Mucosa of rectum (tissue), 2 donors: ENCODE results near the gene SSPN.

ENCODE experiments used
- H3K27ac ChIP-seq, 2 donors: one replicate each; pipeline ENCODE4 v1.7.0; 2013; ENCODE audit warnings: inconsistent platforms in 2 of 2, low read depth in 2 of 2, low read length in 2 of 2
- H3K27me3 ChIP-seq, 2 donors: one replicate each; pipeline ENCODE4 v1.7.0; 2013; ENCODE audit warnings: low read length in 2 of 2; ENCODE audit not compliant: control insufficient read depth in 2 of 2, insufficient read depth in 2 of 2
- H3K36me3 ChIP-seq, 2 donors: one replicate each; pipeline ENCODE4 v1.7.0; 2013; ENCODE audit warnings: low read length in 2 of 2; ENCODE audit not compliant: control insufficient read depth in 2 of 2, insufficient read depth in 2 of 2
- H3K4me1 ChIP-seq, 2 donors: one replicate each; pipeline ENCODE4 v1.7.0; 2013; ENCODE audit warnings: low read length in 2 of 2, mild to moderate bottlenecking in 1 of 2; ENCODE audit not compliant: control insufficient read depth in 2 of 2, insufficient read depth in 2 of 2
- H3K4me3 ChIP-seq, 2 donors: one replicate each; pipeline ENCODE4 v1.7.0; 2013; ENCODE audit warnings: low read length in 2 of 2
- H3K9ac ChIP-seq, 2 donors: one replicate each; pipeline ENCODE4 v1.7.0; 2013; ENCODE audit warnings: low read length in 2 of 2, low read depth in 1 of 2, mild to moderate bottlenecking in 1 of 2
- H3K9me3 ChIP-seq, 2 donors: one replicate each; pipeline ENCODE4 v1.7.0; 2013; ENCODE audit warnings: low read length in 2 of 2; ENCODE audit not compliant: control insufficient read depth in 2 of 2
- donor health status: healthy.
- donor health status: Normal muscosa, but diverticular disease.

The SSPN gene

GRCh38 chr12:26203167-26203780 lies 7.9 kb downstream of the SSPN start:
- Histone ChIP-seq H3K36me3 (no peaks in the 10 kb centered on the region), H3K27me3 (no peaks in the 10 kb centered on the region), H3K9me3 (no peaks in the 10 kb centered on the region), H3K27ac (no peak overlapping the region), H3K9ac (no peak overlapping the region), H3K4me3 (no peak overlapping the region), H3K4me1 (no peaks in the 10 kb centered on the region)

- Histone ChIP-seq H3K27ac (no peak overlapping the region), H3K9ac (no peak overlapping the region), H3K4me1 (no peaks in the 10 kb centered on the region), H3K9me3 (no peaks in the 10 kb centered on the region), H3K36me3 (no peaks in the 10 kb centered on the region), H3K27me3 (no peaks in the 10 kb centered on the region), H3K4me3 (no peak overlapping the region)
Observed at GRCh38 chr12:26204612-26205289, 9.4 kb downstream of the SSPN start.

GRCh38 chr12:26205298-26205697 lies 9.9 kb downstream of the SSPN start:
- Histone ChIP-seq H3K4me1 (no peaks in the 10 kb centered on the region), H3K4me3 (no peak overlapping the region), H3K9me3 (no peaks in the 10 kb centered on the region), H3K27ac (no peak overlapping the region), H3K27me3 (no peaks in the 10 kb centered on the region), H3K9ac (no peak overlapping the region), H3K36me3 (no peaks in the 10 kb centered on the region)

GRCh38 chr12:26205941-26206340 lies 10.6 kb downstream of the SSPN start:
- H3K9me3 ChIP-seq = no peaks in the 10 kb centered on the region
- no peaks in the 10 kb centered on the region for H3K4me1 ChIP-seq
- H3K27me3 ChIP-seq = no peaks in the 10 kb centered on the region
- H3K36me3 ChIP-seq = no peaks in the 10 kb centered on the region
- H3K9ac ChIP-seq = no peak overlapping the region
- H3K4me3 ChIP-seq = no peak overlapping the region
- no peak overlapping the region for H3K27ac ChIP-seq

GRCh38 chr12:26211331-26211730 lies 16.0 kb downstream of the SSPN start:
- Histone ChIP-seq H3K36me3 (no peaks in the 10 kb centered on the region), H3K4me3 (no peak overlapping the region), H3K27me3 (no peaks in the 10 kb centered on the region), H3K9me3 (no peaks in the 10 kb centered on the region), H3K4me1 (no peaks in the 10 kb centered on the region), H3K27ac (no peak overlapping the region), H3K9ac (no peak overlapping the region)

- Histone ChIP-seq H3K9ac (no peak overlapping the region), H3K4me3 (no peak overlapping the region), H3K4me1 (no peaks in the 10 kb centered on the region), H3K36me3 (no peaks in the 10 kb centered on the region), H3K9me3 (no peaks in the 10 kb centered on the region), H3K27me3 (no peaks in the 10 kb centered on the region), H3K27ac (no peak overlapping the region)
Observed at GRCh38 chr12:26212396-26212795, 17.0 kb downstream of the SSPN start.

GRCh38 chr12:26212988-26213387 lies 17.6 kb downstream of the SSPN start:
- H3K27ac ChIP-seq = no peak overlapping the region

GRCh38 chr12:26214121-26214520 lies 18.7 kb downstream of the SSPN start:
- H3K27ac ChIP-seq = no peak overlapping the region
- no peaks in the 10 kb centered on the region for H3K4me1 ChIP-seq
- H3K4me3 ChIP-seq = no peak overlapping the region
- H3K9ac ChIP-seq = no peak overlapping the region
- no peaks in the 10 kb centered on the region for H3K27me3 ChIP-seq
- no peaks in the 10 kb centered on the region for H3K9me3 ChIP-seq
- H3K36me3 ChIP-seq = no peaks in the 10 kb centered on the region

More at GRCh38 chr12:26212988-26213387, 17.6 kb downstream of the SSPN start:
- no peaks in the 10 kb centered on the region for H3K9me3 ChIP-seq
- H3K4me1 ChIP-seq = no peaks in the 10 kb centered on the region
- no peaks in the 10 kb centered on the region for H3K36me3 ChIP-seq
- no peak overlapping the region for H3K4me3 ChIP-seq
- no peaks in the 10 kb centered on the region for H3K27me3 ChIP-seq
- no peak overlapping the region for H3K9ac ChIP-seq

GRCh38 chr12:26219736-26220135 lies 24.4 kb downstream of the SSPN start:
- no peak overlapping the region for H3K4me3 ChIP-seq
- no peaks in the 10 kb centered on the region for H3K36me3 ChIP-seq
- no peak overlapping the region for H3K27ac ChIP-seq
- H3K27me3 ChIP-seq = no peaks in the 10 kb centered on the region
- no peaks in the 10 kb centered on the region for H3K4me1 ChIP-seq
- H3K9ac ChIP-seq = no peak overlapping the region
- H3K9me3 ChIP-seq = no peaks in the 10 kb centered on the region

GRCh38 chr12:26224657-26225056 lies 29.3 kb downstream of the SSPN start:
- H3K27me3 ChIP-seq = no peaks in the 10 kb centered on the region
- H3K4me3 ChIP-seq = no peak overlapping the region
- H3K9me3 ChIP-seq = no peaks in the 10 kb centered on the region
- no peak overlapping the region for H3K27ac ChIP-seq
- no peak overlapping the region for H3K9ac ChIP-seq
- peaks cover 4% of the 10 kb centered on the region in 2 donors for H3K4me1 ChIP-seq
- no peaks in the 10 kb centered on the region for H3K36me3 ChIP-seq
